ENCODE results near the gene SNX20.

DNA sequence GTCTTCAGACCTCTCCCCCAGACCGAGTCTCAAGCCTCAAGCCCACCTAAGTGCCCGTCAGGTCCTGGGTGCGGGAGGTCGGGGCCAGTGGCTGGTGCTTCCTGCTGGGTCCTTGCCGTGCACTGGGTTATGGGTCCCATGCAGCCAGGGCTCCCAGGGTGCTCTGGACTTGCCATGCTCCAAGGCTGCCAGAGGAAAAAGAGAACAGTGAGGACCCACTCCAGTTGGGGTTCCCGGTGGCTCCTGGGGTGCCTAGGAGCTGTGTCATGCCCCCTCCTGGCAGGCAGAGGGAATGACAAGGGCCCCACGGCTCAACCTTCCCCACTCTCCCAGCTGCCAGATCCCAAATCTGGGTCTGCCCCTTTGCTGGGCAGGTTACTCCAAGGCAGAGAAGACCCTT, 3.8 kb downstream of the SNX20 start:
- TF ChIP-seq, protein P1, sequence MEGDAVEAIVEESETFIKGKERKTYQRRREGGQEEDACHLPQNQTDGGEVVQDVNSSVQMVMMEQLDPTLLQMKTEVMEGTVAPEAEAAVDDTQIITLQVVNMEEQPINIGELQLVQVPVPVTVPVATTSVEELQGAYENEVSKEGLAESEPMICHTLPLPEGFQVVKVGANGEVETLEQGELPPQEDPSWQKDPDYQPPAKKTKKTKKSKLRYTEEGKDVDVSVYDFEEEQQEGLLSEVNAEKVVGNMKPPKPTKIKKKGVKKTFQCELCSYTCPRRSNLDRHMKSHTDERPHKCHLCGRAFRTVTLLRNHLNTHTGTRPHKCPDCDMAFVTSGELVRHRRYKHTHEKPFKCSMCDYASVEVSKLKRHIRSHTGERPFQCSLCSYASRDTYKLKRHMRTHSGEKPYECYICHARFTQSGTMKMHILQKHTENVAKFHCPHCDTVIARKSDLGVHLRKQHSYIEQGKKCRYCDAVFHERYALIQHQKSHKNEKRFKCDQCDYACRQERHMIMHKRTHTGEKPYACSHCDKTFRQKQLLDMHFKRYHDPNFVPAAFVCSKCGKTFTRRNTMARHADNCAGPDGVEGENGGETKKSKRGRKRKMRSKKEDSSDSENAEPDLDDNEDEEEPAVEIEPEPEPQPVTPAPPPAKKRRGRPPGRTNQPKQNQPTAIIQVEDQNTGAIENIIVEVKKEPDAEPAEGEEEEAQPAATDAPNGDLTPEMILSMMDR (IDR thresholded peaks at IDR 0.05; ENCODE audit: low read depth, low read length): peak; percentile 37
- no peak for TF ChIP-seq EZH2phosphoT487 (IDR thresholded peaks at IDR 0.05; ENCODE audit: low read depth)

Measured in OCI-LY3 (cell line).